AG04450 (cell line): Measurements from ENCODE around the gene TUFT1. TPM values are rescaled to one million over a fixed set of nuclear protein-coding genes. Genes with fewer than 3 reads are reported as not detected.

Experiments used
- CTCF ChIA-PET: fragments of 300-600, 350-600 bp; formaldehyde crosslinking; extraction: SDS; loops from one replicate; lab custom pipeline; 2022; ENCODE audit warnings: antibody characterized with exemption, inconsistent platforms; lab: Charles Lee
- POLR2A ChIA-PET: fragments of 350-600 bp; formaldehyde crosslinking; extraction: SDS; loops from one replicate; lab custom pipeline; 2021; ENCODE audit warnings: antibody characterized with exemption, inconsistent platforms; lab: Yijun Ruan, JAX
- DNase-seq: peaks from one replicate; pipeline ENCODE4 v3.0.0-alpha.2; 2011; ENCODE audit warnings: low read depth, low spot score
- H3K27ac ChIP-seq: one replicate; pipeline ENCODE4 v1.5.1; 2012; ENCODE audit warnings: low read depth, low read length, control low read depth
- H3K27me3 ChIP-seq: one replicate; pipeline ENCODE4 v1.6.0; 2012; ENCODE audit warnings: low read length; ENCODE audit not compliant: control insufficient read depth, insufficient read depth
- H3K4me3 ChIP-seq: 2 replicates; pipeline ENCODE4 v1.5.1; 2011; ENCODE audit warnings: mild to moderate bottlenecking, low read depth, low read length, control low read depth
- H3K9me3 ChIP-seq: 2 replicates; pipeline ENCODE4 v1.5.1; 2012; ENCODE audit warnings: low read length; ENCODE audit not compliant: control insufficient read depth, insufficient read depth
- CTCF ChIP-seq: IDR thresholded peaks from 2 replicates; pipeline ENCODE4 v1.5.1; 2011; ENCODE audit warnings: low read depth, low read length, control low read depth, inconsistent platforms
- polyA plus RNA-seq: library from polyadenylated mRNA; depleted of rRNA; stranded (reverse); fragments of >200 nt; gene quantifications from 2 replicates; pipeline ENCODE4 v1.2.3, GENCODE V29; 2011

TUFT1 gene
- polyA plus RNA-seq, 1 experiment, result 21.9 TPM

GRCh38 chr1:151511636-151512215 lies 28.4 kb upstream of the TUFT1 start:
- POLR2A ChIA-PET, result interaction anchor here (0.6 to 1.0 kb wide), 2 partner anchors 13 to 36 kb away, joined by 3 read pairs; no protein-coding TSS in a partner anchor
- CTCF ChIA-PET, result interaction anchor here (1.0 to 1.6 kb wide), 3 partner anchors 9 to 223 kb away, joined by 3 to 4 read pairs (median 4); no protein-coding TSS in a partner anchor
- H3K27me3 ChIP-seq, result peaks cover 5% of the 10 kb centered on the region

GRCh38 chr1:151512326-151512725 lies 27.8 kb upstream of the TUFT1 start:
- ChIA-PET CTCF (no interaction called here), POLR2A (no interaction called here)
- Histone ChIP-seq H3K4me3 (no peak overlapping the region), H3K27ac (no peak overlapping the region), H3K27me3 (peaks cover 5% of the 10 kb centered on the region), H3K9me3 (no peaks in the 10 kb centered on the region)
- no peak for DNase-seq
- no peak for TF ChIP-seq CTCF

More at GRCh38 chr1:151511636-151512215, 28.4 kb upstream of the TUFT1 start:
- no peak for DNase-seq
- Histone ChIP-seq H3K9me3 (no peaks in the 10 kb centered on the region), H3K4me3 (peak overlapping the region; percentile 69), H3K27ac (no peak overlapping the region)
- TF ChIP-seq CTCF, result 0 out of 2 replicates have a peak, but pooled peaks have one; percentile 9

GRCh38 chr1:151512801-151513625 lies 27.1 kb upstream of the TUFT1 start:
- CTCF ChIA-PET, result no interaction called here
- POLR2A ChIA-PET, result no interaction called here

GRCh38 chr1:151513626-151514121 lies 26.4 kb upstream of the TUFT1 start:
- peaks cover 5% of the 10 kb centered on the region for H3K27me3 ChIP-seq
- POLR2A ChIA-PET, result no interaction called here
- no peak overlapping the region for H3K27ac ChIP-seq
- CTCF ChIA-PET, result no interaction called here
- no peak for TF ChIP-seq CTCF
- no peaks in the 10 kb centered on the region for H3K9me3 ChIP-seq
- DNase-seq, result no peak
- no peak overlapping the region for H3K4me3 ChIP-seq

More at GRCh38 chr1:151512801-151513625, 27.1 kb upstream of the TUFT1 start:
- TF ChIP-seq CTCF, result no peak
- Histone ChIP-seq H3K27me3 (peaks cover 5% of the 10 kb centered on the region), H3K9me3 (no peaks in the 10 kb centered on the region), H3K4me3 (no peak overlapping the region), H3K27ac (no peak overlapping the region)
- no peak for DNase-seq

- Histone ChIP-seq H3K27ac (no peak overlapping the region), H3K27me3 (peaks cover 5% of the 10 kb centered on the region), H3K9me3 (no peaks in the 10 kb centered on the region), H3K4me3 (no peak overlapping the region)
- DNase-seq, result no peak
- no peak for TF ChIP-seq CTCF
- CTCF ChIA-PET, result no interaction called here
- POLR2A ChIA-PET, result no interaction called here
These were observed 25.7 kb upstream of the TUFT1 start for GRCh38 chr1:151514366-151514765.
